ENCODE measurements around the gene AOAH.
A peak's percentile ranks its signal among the peaks of the same experiment; 100 is the strongest.

Gene AOAH

GRCh38 chr7:36598054-36598674 lies 126.1 kb downstream of the AOAH start:
- no peak for DNase-seq (ENCODE audit: low read depth in 1 of 2, low spot score in 1 of 2)
- H3K4me3 ChIP-seq (replicated peaks; ENCODE audit: insufficient read depth, low read length): no peak overlapping the region
- TF ChIP-seq REST (IDR thresholded peaks at IDR 0.05; ENCODE audit: insufficient replicate concordance, low read depth) (peak; percentile 82), SPI1 (IDR thresholded peaks at IDR 0.05; ENCODE audit: borderline replicate concordance, low read depth) (no peak)
- H3K27ac ChIP-seq (replicated peaks): no peak overlapping the region
- no peaks in the 10 kb centered on the region for H3K27me3 ChIP-seq (ENCODE audit: insufficient read depth, poor library complexity, severe bottlenecking)

GRCh38 chr7:36597090-36597773 lies 127.1 kb downstream of the AOAH start:
- no peak for DNase-seq (ENCODE audit: low read depth in 1 of 2, low spot score in 1 of 2)
- no peak for TF ChIP-seq GABPA (IDR thresholded peaks at IDR 0.05; ENCODE audit: low read depth)
- TF ChIP-seq POLR2AphosphoS5 (IDR thresholded peaks at IDR 0.05; ENCODE audit: low read depth): no peak
- no peak for TF ChIP-seq CTCF (IDR thresholded peaks at IDR 0.05; ENCODE audit: insufficient read depth, low read length)
- TF ChIP-seq REST (IDR thresholded peaks at IDR 0.05; ENCODE audit: insufficient replicate concordance, low read depth): no peak
- H3K4me3 ChIP-seq (replicated peaks; ENCODE audit: insufficient read depth, low read length): no peak overlapping the region
- H3K27ac ChIP-seq (replicated peaks): no peak overlapping the region
- no peaks in the 10 kb centered on the region for H3K27me3 ChIP-seq (ENCODE audit: insufficient read depth, poor library complexity, severe bottlenecking)

GRCh38 chr7:36594445-36594844 lies 129.8 kb downstream of the AOAH start:
- Histone ChIP-seq H3K27me3 (ENCODE audit: insufficient read depth, poor library complexity, severe bottlenecking) (no peaks in the 10 kb centered on the region), H3K4me3 (replicated peaks; ENCODE audit: insufficient read depth, low read length) (no peak overlapping the region), H3K27ac (replicated peaks) (no peak overlapping the region)
- no peak for DNase-seq (ENCODE audit: low read depth in 1 of 2, low spot score in 1 of 2)
- TF ChIP-seq GABPA (IDR thresholded peaks at IDR 0.05; ENCODE audit: low read depth) (no peak), CTCF (IDR thresholded peaks at IDR 0.05; ENCODE audit: insufficient read depth, low read length) (no peak), SPI1 (IDR thresholded peaks at IDR 0.05; ENCODE audit: borderline replicate concordance, low read depth) (no peak), REST (IDR thresholded peaks at IDR 0.05; ENCODE audit: insufficient replicate concordance, low read depth) (no peak), POLR2AphosphoS5 (IDR thresholded peaks at IDR 0.05; ENCODE audit: low read depth) (no peak)
